Tibial nerve (tissue), 4 donors: ENCODE data around the gene PAIP2.

Experiments
- EP300 ChIP-seq, 2 donors: sonication (generic); formaldehyde crosslinking; IDR thresholded peaks; one replicate each; pipeline ENCODE4 v1.6.1; 2017; ENCODE audit warnings: antibody characterized with exemption in 2 of 2, mild to moderate bottlenecking in 1 of 2
- POLR2A ChIP-seq, 2 donors: fragments of 450-650 bp; IDR thresholded peaks; one replicate each; pipeline ENCODE4 v1.6.1; 2017; ENCODE audit warnings: antibody characterized with exemption in 2 of 2, mild to moderate bottlenecking in 2 of 2, moderate library complexity in 2 of 2
- TF ChIP-seq, protein P1 (sequence below), 5 experiments: fragments of 200-600 bp in 3 of 5; fragments of 450-650 bp in 2 of 5; sonication (generic) in 3 of 5; IDR thresholded peaks; one replicate each; pipeline ENCODE4 v1.5.1; 2016 to 2019; ENCODE audit warnings: antibody characterized with exemption in 5 of 5, mild to moderate bottlenecking in 3 of 5, moderate library complexity in 2 of 5

DNA sequence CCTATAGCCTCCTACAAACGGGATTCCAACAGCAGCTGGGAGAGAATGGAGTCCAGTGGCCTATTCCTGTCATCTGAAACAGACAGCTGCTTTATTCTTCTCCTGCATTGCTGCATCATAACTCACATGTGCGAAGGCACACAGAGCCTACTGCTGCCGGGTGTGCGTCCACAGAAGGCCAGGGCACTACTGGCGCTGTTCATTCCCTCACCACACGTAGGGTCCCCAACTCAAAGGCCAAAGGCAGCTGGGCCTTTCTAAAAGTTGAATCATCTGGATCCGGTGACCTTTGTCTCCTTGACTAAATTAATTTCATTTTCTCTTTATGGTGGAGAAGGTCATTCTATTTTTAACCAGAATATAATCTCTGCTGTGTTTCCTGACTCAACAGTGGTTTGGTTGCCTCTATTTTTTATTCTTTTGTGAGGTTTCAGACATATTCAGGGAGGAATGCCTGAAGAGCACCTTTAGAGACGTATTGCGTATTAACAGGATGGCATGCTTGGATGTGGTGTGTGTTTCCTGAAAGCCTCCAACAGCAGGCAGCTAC is 73.0 kb downstream of the PAIP2 start:
- TF ChIP-seq, protein P1, sequence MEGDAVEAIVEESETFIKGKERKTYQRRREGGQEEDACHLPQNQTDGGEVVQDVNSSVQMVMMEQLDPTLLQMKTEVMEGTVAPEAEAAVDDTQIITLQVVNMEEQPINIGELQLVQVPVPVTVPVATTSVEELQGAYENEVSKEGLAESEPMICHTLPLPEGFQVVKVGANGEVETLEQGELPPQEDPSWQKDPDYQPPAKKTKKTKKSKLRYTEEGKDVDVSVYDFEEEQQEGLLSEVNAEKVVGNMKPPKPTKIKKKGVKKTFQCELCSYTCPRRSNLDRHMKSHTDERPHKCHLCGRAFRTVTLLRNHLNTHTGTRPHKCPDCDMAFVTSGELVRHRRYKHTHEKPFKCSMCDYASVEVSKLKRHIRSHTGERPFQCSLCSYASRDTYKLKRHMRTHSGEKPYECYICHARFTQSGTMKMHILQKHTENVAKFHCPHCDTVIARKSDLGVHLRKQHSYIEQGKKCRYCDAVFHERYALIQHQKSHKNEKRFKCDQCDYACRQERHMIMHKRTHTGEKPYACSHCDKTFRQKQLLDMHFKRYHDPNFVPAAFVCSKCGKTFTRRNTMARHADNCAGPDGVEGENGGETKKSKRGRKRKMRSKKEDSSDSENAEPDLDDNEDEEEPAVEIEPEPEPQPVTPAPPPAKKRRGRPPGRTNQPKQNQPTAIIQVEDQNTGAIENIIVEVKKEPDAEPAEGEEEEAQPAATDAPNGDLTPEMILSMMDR (IDR thresholded peaks at IDR 0.05): no peak
- no peak for TF ChIP-seq POLR2A (IDR thresholded peaks at IDR 0.05)
- peak in 1 of 2 donors; percentile 24 for TF ChIP-seq EP300 (IDR thresholded peaks at IDR 0.05)
